GM18519 (cell line): ENCODE data around the gene LRP11.
"Not testable (repeated sequence)": the region's sequence is repeated elsewhere in the genome, so short reads cannot be mapped to it uniquely, and the experiment has no call there.

Experiments
- ATAC-seq: cut with Tn5 transposase; IDR thresholded peaks from one replicate; pipeline ENCODE4 v1.9.1; 2021; ENCODE audit warnings: mild to moderate bottlenecking, moderate library complexity; ENCODE audit not compliant: unreplicated experiment, low FRiP score

Gene LRP11

GRCh38 chr6:149863698-149864577 lies at the start of gene LRP11:
LRP11 (minus strand) TSS chr6:149864359; CDS start chr6:149864020, 339 bp downstream.
- peak; percentile 70 for ATAC-seq

GRCh38 chr6:149913540-149914240 lies 49.5 kb upstream of the LRP11 start:
- no peak for ATAC-seq

- no peak for ATAC-seq
These were observed 48.9 kb upstream of the LRP11 start for GRCh38 chr6:149913085-149913484.

GRCh38 chr6:149912680-149913079 lies 48.5 kb upstream of the LRP11 start:
- not testable (repeated sequence) for ATAC-seq

- ATAC-seq = no peak
These were observed 46.6 kb upstream of the LRP11 start for GRCh38 chr6:149910721-149911151.

GRCh38 chr6:149909701-149910470 lies 45.7 kb upstream of the LRP11 start:
- no peak for ATAC-seq

GRCh38 chr6:149908480-149908879 lies 44.3 kb upstream of the LRP11 start:
- ATAC-seq = not testable (repeated sequence)

- no peak for ATAC-seq
These were observed 43.2 kb upstream of the LRP11 start for GRCh38 chr6:149907317-149907716.

- no peak for ATAC-seq
These were observed 42.2 kb upstream of the LRP11 start for GRCh38 chr6:149906405-149906804.

- no peak for ATAC-seq
These were observed 41.8 kb upstream of the LRP11 start for GRCh38 chr6:149905911-149906371.

- ATAC-seq = no peak
These were observed 41.3 kb upstream of the LRP11 start for GRCh38 chr6:149905371-149905910.

GRCh38 chr6:149904661-149905370 lies 40.7 kb upstream of the LRP11 start:
- no peak for ATAC-seq

GRCh38 chr6:149903938-149904611 lies 39.9 kb upstream of the LRP11 start:
- no peak for ATAC-seq

- no peak for ATAC-seq
These were observed 37.4 kb upstream of the LRP11 start for GRCh38 chr6:149901444-149902140.

GRCh38 chr6:149900620-149901443 lies 36.7 kb upstream of the LRP11 start:
- no peak for ATAC-seq

- ATAC-seq = no peak
These were observed 35.9 kb upstream of the LRP11 start for GRCh38 chr6:149899926-149900619.

- no peak for ATAC-seq
These were observed 35.3 kb upstream of the LRP11 start for GRCh38 chr6:149899486-149899885.
